Muscle layer of colon (tissue), 2 donors: ENCODE data around the gene CEP57.
"Not testable (repeated sequence)": the region's sequence is repeated elsewhere in the genome, so short reads cannot be mapped to it uniquely, and the experiment has no call there.

Experiments used
- H3K27ac ChIP-seq: one replicate; pipeline ENCODE4 v1.7.0; 2013; ENCODE audit warnings: low read depth, mild to moderate bottlenecking, low read length, moderate library complexity
- H3K27me3 ChIP-seq, 2 donors: one replicate each; pipeline ENCODE4 v1.7.0; 2013; ENCODE audit warnings: low read length in 2 of 2, mild to moderate bottlenecking in 2 of 2; ENCODE audit not compliant: insufficient read depth in 2 of 2, control insufficient read depth in 1 of 2
- H3K36me3 ChIP-seq: one replicate; pipeline ENCODE4 v1.7.0; 2013; ENCODE audit warnings: mild to moderate bottlenecking, low read length; ENCODE audit not compliant: insufficient read depth
- H3K4me1 ChIP-seq: one replicate; pipeline ENCODE4 v1.7.0; 2013; ENCODE audit warnings: mild to moderate bottlenecking, low read length; ENCODE audit not compliant: insufficient read depth
- H3K4me3 ChIP-seq, 2 donors: one replicate each; pipeline ENCODE4 v1.7.0; 2013; ENCODE audit warnings: low read length in 2 of 2, low read depth in 1 of 2, mild to moderate bottlenecking in 1 of 2, moderate library complexity in 1 of 2
- H3K9ac ChIP-seq: one replicate; pipeline ENCODE4 v1.7.0; 2013; ENCODE audit warnings: low read length
- H3K9me3 ChIP-seq: one replicate; pipeline ENCODE4 v1.7.0; 2013; ENCODE audit warnings: mild to moderate bottlenecking, low read length
- donor health status: abdominal sarcoma.
- donor health status: Adenocarcinoma of cecum.

The CEP57 gene

GRCh38 chr11:95833378-95833777 lies 43.1 kb downstream of the CEP57 start:
- peaks cover 52% of the 10 kb centered on the region for H3K36me3 ChIP-seq
- no peaks in the 10 kb centered on the region for H3K9me3 ChIP-seq
- H3K4me3 ChIP-seq, result no peak overlapping the region
- no peak overlapping the region for H3K9ac ChIP-seq
- no peak overlapping the region for H3K27ac ChIP-seq
- H3K4me1 ChIP-seq, result peaks cover 4% of the 10 kb centered on the region
- no peaks in the 10 kb centered on the region for H3K27me3 ChIP-seq

DNA sequence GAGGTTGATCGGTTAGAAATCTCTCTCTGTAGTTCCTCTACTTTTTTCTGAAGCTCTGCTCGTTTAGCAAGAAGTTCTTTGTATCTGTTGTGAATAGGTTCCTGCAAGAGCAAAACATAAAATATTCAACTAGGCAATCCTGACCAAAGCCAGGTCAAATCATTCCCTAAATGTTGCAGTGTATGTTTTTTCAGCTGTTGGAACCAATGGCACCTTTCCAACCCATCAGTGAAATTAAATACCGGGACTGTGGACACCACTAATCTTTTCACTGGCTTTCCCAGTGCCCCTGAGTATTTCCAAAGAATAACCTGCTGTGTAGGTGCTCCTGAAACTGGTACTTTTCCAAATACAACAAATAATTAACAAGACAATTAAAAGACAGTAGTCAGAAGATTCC lies 45.1 kb downstream of the CEP57 start:
- H3K27ac ChIP-seq, result no peak overlapping the region
- no peak overlapping the region for H3K9ac ChIP-seq
- peaks cover 4% of the 10 kb centered on the region for H3K4me1 ChIP-seq
- no peaks in the 10 kb centered on the region for H3K9me3 ChIP-seq
- no peaks in the 10 kb centered on the region for H3K27me3 ChIP-seq
- H3K36me3 ChIP-seq, result peaks cover 43% of the 10 kb centered on the region
- no peak overlapping the region for H3K4me3 ChIP-seq

DNA sequence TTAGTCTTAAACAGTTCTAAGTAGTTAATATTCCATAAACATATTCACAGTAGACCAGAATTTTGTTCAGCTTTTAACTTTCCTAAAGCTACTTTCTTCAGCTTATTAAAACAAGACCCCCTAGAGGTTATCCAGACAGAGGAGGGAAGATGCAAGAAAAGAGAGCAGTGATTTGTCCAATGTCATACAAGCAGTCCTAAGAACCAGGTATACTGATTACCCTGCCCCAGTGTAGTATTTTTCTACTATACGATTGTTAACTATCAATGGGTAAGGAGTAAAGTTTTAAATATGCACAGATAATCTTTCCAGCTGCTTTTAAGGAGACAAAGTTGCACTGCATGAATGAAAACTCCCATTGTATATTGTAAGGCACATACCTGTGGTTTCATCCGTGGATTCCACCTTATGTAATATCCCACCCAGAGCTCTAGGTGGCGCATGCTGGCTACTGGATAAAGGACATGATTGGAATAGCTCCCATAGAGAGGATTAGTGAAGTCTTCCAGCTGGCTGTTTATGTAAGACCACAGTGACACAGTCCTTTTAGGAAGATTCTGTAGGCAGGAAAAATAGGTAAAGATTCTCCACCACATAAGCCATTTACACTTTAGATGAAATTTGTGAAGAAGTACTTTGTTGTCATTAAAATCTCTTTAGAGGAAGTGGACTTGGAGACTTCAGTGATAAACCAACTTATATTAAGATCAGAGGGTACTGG lies 45.6 kb downstream of the CEP57 start:
- Histone ChIP-seq H3K27me3 (no peaks in the 10 kb centered on the region), H3K27ac (no peak overlapping the region), H3K36me3 (peaks cover 43% of the 10 kb centered on the region), H3K4me1 (peaks cover 4% of the 10 kb centered on the region), H3K9me3 (no peaks in the 10 kb centered on the region), H3K4me3 (no peak overlapping the region), H3K9ac (no peak overlapping the region)

GRCh38 chr11:95845167-95845566 lies 54.9 kb downstream of the CEP57 start:
- no peaks in the 10 kb centered on the region for H3K9me3 ChIP-seq
- no peaks in the 10 kb centered on the region for H3K4me1 ChIP-seq
- no peak overlapping the region for H3K9ac ChIP-seq
- H3K27ac ChIP-seq, result no peak overlapping the region
- H3K4me3 ChIP-seq, result no peak overlapping the region
- H3K36me3 ChIP-seq, result peaks cover 19% of the 10 kb centered on the region
- no peaks in the 10 kb centered on the region for H3K27me3 ChIP-seq

DNA sequence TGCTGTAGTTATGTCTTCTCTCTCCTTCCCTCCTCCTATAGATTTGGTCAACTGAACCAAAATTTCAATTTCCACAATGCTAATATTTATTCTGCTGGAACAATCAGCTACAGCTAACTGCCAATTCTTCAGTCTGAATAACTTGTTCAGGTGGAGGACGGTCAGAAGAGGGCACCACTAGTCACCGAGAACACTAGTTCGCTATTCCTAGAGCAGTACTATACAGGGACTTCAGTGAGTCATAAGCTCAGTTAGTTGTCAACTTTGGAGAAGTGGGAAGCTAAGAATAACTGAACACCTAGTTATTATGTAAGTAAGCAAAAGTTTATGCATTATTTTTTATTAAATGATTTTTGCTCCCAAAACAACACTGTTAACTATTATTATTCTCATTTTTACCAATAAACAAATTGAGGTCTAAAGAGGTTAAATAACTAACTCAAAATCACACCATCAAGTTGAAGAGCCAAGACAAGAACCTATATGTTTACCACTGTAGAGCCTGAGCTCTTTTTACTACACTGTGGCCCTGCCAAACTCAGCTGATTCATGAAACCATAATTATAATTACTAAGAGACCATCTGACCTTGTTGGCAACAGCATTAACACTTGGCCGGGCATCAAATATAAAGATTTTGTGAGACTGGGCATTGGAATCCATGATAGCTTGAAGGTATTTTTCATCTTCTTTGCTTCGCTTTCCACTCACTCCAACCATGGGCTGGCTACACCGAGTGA lies 59.0 kb downstream of the CEP57 start:
- H3K9ac ChIP-seq, result no peak overlapping the region
- no peaks in the 10 kb centered on the region for H3K9me3 ChIP-seq
- H3K4me1 ChIP-seq, result no peaks in the 10 kb centered on the region
- no peak overlapping the region for H3K4me3 ChIP-seq
- peaks cover 14% of the 10 kb centered on the region for H3K36me3 ChIP-seq
- H3K27ac ChIP-seq, result no peak overlapping the region
- no peaks in the 10 kb centered on the region for H3K27me3 ChIP-seq

- no peaks in the 10 kb centered on the region for H3K9me3 ChIP-seq
- H3K36me3 ChIP-seq, result peaks cover 15% of the 10 kb centered on the region
- no peak overlapping the region for H3K9ac ChIP-seq
- no peaks in the 10 kb centered on the region for H3K4me1 ChIP-seq
- H3K27ac ChIP-seq, result no peak overlapping the region
- no peaks in the 10 kb centered on the region for H3K27me3 ChIP-seq
- H3K4me3 ChIP-seq, result no peak overlapping the region
Observed at GRCh38 chr11:95850137-95850536, 59.8 kb downstream of the CEP57 start.

DNA sequence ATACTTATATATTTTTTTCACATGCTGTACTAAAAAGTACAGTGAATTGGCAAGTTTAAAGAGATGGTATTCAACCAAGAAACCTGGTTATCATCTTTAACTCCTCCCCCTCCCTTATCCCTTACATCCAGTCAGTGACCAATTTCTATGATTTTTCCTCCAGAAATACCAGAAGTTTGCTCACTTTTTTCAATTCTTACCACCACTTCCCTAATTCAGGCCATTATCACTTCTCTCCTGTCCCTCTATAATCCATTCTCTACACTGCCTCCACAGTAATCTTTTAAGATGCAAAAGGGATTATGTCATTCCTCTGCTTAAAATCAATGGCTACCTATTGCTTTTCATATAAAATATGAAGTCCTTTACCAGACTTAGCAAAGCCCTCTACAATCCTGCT lies 62.8 kb downstream of the CEP57 start:
- Histone ChIP-seq H3K4me3 (no peak overlapping the region), H3K27me3 (no peaks in the 10 kb centered on the region), H3K27ac (no peak overlapping the region), H3K36me3 (peaks cover 14% of the 10 kb centered on the region), H3K9ac (no peak overlapping the region), H3K9me3 (no peaks in the 10 kb centered on the region), H3K4me1 (no peaks in the 10 kb centered on the region)

- Histone ChIP-seq H3K4me3 (no peak overlapping the region), H3K27me3 (no peaks in the 10 kb centered on the region), H3K9me3 (no peaks in the 10 kb centered on the region), H3K36me3 (peaks cover 14% of the 10 kb centered on the region), H3K9ac (no peak overlapping the region), H3K4me1 (no peaks in the 10 kb centered on the region), H3K27ac (no peak overlapping the region)
Observed at GRCh38 chr11:95853862-95854261, 63.6 kb downstream of the CEP57 start.

DNA sequence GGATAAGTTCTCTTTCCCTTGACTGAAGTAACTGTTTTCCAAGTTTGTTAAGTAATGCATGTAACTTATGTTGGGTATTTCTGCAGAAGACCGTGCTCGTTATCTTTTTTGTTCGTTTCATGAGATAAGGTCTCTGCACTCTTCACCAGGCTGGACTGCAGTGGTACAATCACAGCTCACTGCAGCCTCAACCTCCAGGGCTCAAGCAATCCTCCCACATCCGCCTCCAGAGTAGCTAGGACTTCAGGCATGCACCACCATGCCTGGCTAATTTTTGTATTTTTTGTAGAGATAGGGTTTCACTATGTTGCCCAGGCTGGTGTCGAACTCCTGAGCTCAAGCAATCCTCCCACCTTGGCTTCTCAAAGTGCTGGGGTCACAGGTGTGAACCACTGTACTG lies 64.1 kb downstream of the CEP57 start:
- not testable (repeated sequence) for H3K4me3 ChIP-seq, H3K27ac ChIP-seq, H3K4me1 ChIP-seq, H3K9me3 ChIP-seq, H3K27me3 ChIP-seq, H3K9ac ChIP-seq
- peaks cover 14% of the 10 kb centered on the region for H3K36me3 ChIP-seq

DNA sequence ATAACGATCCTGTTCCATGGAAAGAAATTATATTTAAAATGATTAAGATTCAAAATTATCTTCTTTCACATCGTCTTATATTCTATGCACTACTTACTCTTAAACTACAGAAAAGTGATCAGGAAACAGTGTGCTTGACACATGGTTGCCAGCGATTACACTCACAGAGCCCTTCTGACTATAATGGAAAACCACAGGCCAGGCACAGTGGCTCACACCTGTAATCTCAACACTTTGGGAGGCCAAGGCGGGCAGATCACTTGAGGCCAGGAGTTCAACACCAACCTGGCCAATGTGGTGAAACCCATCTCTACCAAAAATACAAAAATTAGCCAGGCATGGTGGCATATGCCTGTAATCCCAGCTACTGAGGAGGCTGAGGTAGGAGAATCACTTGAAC lies 69.7 kb downstream of the CEP57 start:
- H3K4me3 ChIP-seq, H3K27me3 ChIP-seq, H3K9me3 ChIP-seq, H3K27ac ChIP-seq, H3K9ac ChIP-seq, H3K4me1 ChIP-seq: not testable (repeated sequence)
- peaks cover 16% of the 10 kb centered on the region for H3K36me3 ChIP-seq

GRCh38 chr11:95863486-95864140 lies 73.3 kb downstream of the CEP57 start:
- no peaks in the 10 kb centered on the region for H3K4me1 ChIP-seq
- no peak overlapping the region for H3K4me3 ChIP-seq
- no peaks in the 10 kb centered on the region for H3K9me3 ChIP-seq
- no peak overlapping the region for H3K27ac ChIP-seq
- no peak overlapping the region for H3K9ac ChIP-seq
- no peaks in the 10 kb centered on the region for H3K27me3 ChIP-seq
- peaks cover 5% of the 10 kb centered on the region for H3K36me3 ChIP-seq
